Measurements from ENCODE around the gene BICDL2. TPM values are rescaled to one million over a fixed set of nuclear protein-coding genes. Genes with fewer than 3 reads are reported as not detected.

BICDL2 gene
- total and polyA plus RNA-seq, 2 of the 4 experiments (the other 2 are of a cell fraction), result 0.17 to 0.18 TPM

DNA sequence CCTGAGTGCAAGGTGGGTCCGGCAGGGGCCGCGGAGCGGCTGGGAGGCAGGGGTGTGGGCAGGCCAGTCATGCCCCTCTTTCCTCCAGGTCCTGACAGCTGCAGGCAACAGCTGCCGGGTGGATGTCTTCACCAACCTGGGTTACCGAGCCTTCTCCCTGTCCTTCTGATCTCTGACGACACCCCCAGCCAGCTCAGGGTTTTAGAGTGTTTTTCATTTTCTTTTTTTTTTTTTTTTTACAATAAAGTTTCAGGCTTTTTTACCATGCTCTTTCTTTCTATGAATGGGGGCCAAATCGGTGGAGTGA lies 9.3 kb downstream of the BICDL2 start:
- Histone ChIP-seq H4K8ac (ENCODE audit: low read depth in 2 of 2, low read length in 2 of 2) (no peak overlapping the region), H3K56ac (ENCODE audit: extremely low read depth, insufficient read depth, low read length) (no peak overlapping the region), H3K79me1 (ENCODE audit: low read depth in 1 of 2, low read length in 2 of 2) (peaks cover 0 to 15% of the 10 kb centered on the region in 2 experiments; a peak in 2 of 4 replicates), H2BK120ac (ENCODE audit: low read depth, low read length) (no peak overlapping the region), H2BK15ac (ENCODE audit: low read depth, low read length) (no peak overlapping the region), H2BK20ac (ENCODE audit: low read depth, low read length) (no peak overlapping the region), H3K4me3 (ENCODE audit: insufficient read depth, low read depth, low read length) (no peak overlapping the region), H3K18ac (ENCODE audit: low read depth, low read length) (no peak overlapping the region), H3K14ac (replicated peaks; ENCODE audit: low read depth, low read length) (no peak overlapping the region), H3K36me3 (ENCODE audit: control insufficient read depth, insufficient read depth, low read length) (peaks cover 17% of the 10 kb centered on the region), H4K20me1 (ENCODE audit: insufficient read depth, low read length) (peaks cover 19% of the 10 kb centered on the region), H2AFZ (replicated peaks; ENCODE audit: low read length, poor library complexity) (no peak overlapping the region), H3K27me3 (ENCODE audit: control insufficient read depth, insufficient read depth, low read length) (peaks cover 16% of the 10 kb centered on the region), H3K9me1 (ENCODE audit: insufficient read depth, low read length) (no peaks in the 10 kb centered on the region), H3K4me1 (ENCODE audit: control insufficient read depth, insufficient read depth, low read length) (peaks cover 8% of the 10 kb centered on the region), H4K91ac (ENCODE audit: insufficient read depth, low read depth, low read length) (no peak overlapping the region), H3K9me3 (ENCODE audit: control insufficient read depth, insufficient read depth, low read length) (no peaks in the 10 kb centered on the region), H2BK5ac (ENCODE audit: low read depth, low read length, poor library complexity, severe bottlenecking) (no peak overlapping the region), H3K23ac (ENCODE audit: low read depth, low read length) (no peak overlapping the region), H3K4me2 (ENCODE audit: low read depth, low read length) (no peak overlapping the region), H3K9ac (ENCODE audit: low read depth, low read length) (no peak overlapping the region), H3K4ac (ENCODE audit: low read depth, low read length) (no peak overlapping the region), H3K27ac (ENCODE audit: insufficient read depth, low read length) (no peak overlapping the region), H4K5ac (ENCODE audit: low read depth, low read length) (no peak overlapping the region), H2AK9ac (replicated peaks; ENCODE audit: low read depth, low read length, poor library complexity) (no peak overlapping the region), H2AK5ac (ENCODE audit: low read depth, low read length) (no peak overlapping the region)
- ChIA-PET POLR2A (ENCODE audit: unreplicated experiment) (no interaction called here), CTCF (interaction anchor here (0.6 to 1.8 kb wide), 4 partner anchors 12 to 119 kb away, joined by 3 to 7 read pairs (median 4); partner anchors contain the start of gene MMP25)
- intact Hi-C loops (cut with micrococcal nuclease) (no loop called here), dilution Hi-C loops (cut with HindIII; ENCODE audit: low sequenced_read_pairs, unreplicated experiment) (no loop called here), in situ Hi-C loops (cut with MboI; ENCODE audit: low sequenced_read_pairs) (no loop called here)
- BruUV-seq (replicated peaks), result no TSS peak
- WGBS, 2 experiments (ENCODE audit: extremely low coverage in 2 of 2, insufficient read length in 1 of 2), result 100% methylated on average over 4 of the region's 8 CpGs; no CpG with 5 or more reads in 1 of the 2 experiments
- ATAC-seq (ENCODE audit: low read depth), result no peak
- TF ChIP-seq SMC3 (IDR thresholded peaks at IDR 0.05; ENCODE audit: low read depth, low read length), result no peak
- TF ChIP-seq RFX5 (IDR thresholded peaks at IDR 0.05; ENCODE audit: low read depth, low read length), result no peak
- no peak for DNase-seq

Data from IMR-90 (cell line).